IPS-18a (cell line): ENCODE measurements around the gene NHERF1.

Experiments
- H3K27ac ChIP-seq: one replicate; pipeline ENCODE4 v1.5.1; 2013; ENCODE audit warnings: low read length
- H3K27me3 ChIP-seq: one replicate; pipeline ENCODE4 v1.6.1; 2013; ENCODE audit warnings: mild to moderate bottlenecking, low read length; ENCODE audit not compliant: control insufficient read depth, insufficient read depth
- H3K36me3 ChIP-seq: one replicate; pipeline ENCODE4 v1.6.1; 2013; ENCODE audit warnings: low read depth, low read length; ENCODE audit not compliant: control insufficient read depth
- H3K4me1 ChIP-seq: one replicate; pipeline ENCODE4 v1.6.1; 2013; ENCODE audit warnings: low read depth, low read length; ENCODE audit not compliant: control insufficient read depth
- H3K4me3 ChIP-seq: one replicate; pipeline ENCODE4 v1.5.1; 2013; ENCODE audit warnings: low read length
- H3K9ac ChIP-seq: one replicate; pipeline ENCODE4 v1.6.1; 2013; ENCODE audit warnings: mild to moderate bottlenecking, low read length, moderate library complexity
- H3K9me3 ChIP-seq: one replicate; pipeline ENCODE4 v1.6.1; 2013; ENCODE audit warnings: low read depth, low read length; ENCODE audit not compliant: control insufficient read depth

Gene NHERF1

GRCh38 chr17:74780443-74781238 lies 32.2 kb downstream of the NHERF1 start:
- Histone ChIP-seq H3K36me3 (peaks cover 5% of the 10 kb centered on the region), H3K9me3 (no peaks in the 10 kb centered on the region), H3K4me1 (peaks cover 7% of the 10 kb centered on the region), H3K9ac (no peak overlapping the region), H3K4me3 (no peak overlapping the region), H3K27ac (no peak overlapping the region), H3K27me3 (no peaks in the 10 kb centered on the region)

GRCh38 chr17:74782571-74782970 lies 34.1 kb downstream of the NHERF1 start:
- no peak overlapping the region for H3K27ac ChIP-seq
- no peak overlapping the region for H3K9ac ChIP-seq
- peaks cover 7% of the 10 kb centered on the region for H3K4me1 ChIP-seq
- H3K4me3 ChIP-seq, result no peak overlapping the region
- no peaks in the 10 kb centered on the region for H3K27me3 ChIP-seq
- no peaks in the 10 kb centered on the region for H3K9me3 ChIP-seq
- peaks cover 5% of the 10 kb centered on the region for H3K36me3 ChIP-seq

DNA sequence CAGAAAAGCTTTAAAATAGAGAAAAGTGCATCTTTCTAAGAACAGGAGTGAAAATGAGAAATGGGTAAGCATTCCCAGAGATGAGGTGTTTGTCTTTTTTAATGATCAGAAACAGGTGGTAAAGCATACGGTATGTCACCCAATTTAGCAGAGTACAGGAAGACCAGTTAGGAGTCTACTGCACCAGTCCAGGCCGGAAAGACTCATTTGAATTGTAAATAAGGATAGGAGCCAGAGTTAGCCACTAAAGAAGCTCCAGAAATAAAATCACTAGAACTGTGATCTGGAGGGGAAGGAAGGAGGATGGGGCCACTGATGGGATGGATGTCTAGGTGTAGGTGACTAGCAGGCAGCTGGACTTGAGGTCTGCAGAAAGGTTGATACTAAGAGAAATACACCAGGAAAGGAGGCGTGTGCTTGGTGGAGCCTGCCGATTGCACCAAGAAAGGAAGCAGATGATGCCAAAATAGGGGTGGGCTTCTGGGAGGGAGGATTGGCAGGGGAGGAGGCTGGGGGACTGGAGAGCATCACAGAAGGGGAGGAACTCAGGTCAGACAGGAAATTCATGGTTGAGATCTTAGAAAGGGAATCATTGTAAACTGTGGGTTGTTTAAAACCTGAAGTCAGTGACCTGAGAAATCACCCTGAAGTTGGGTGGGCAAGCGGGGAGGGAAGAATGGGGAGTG lies 35.8 kb downstream of the NHERF1 start:
- H3K4me3 ChIP-seq, result no peak overlapping the region
- peaks cover 5% of the 10 kb centered on the region for H3K36me3 ChIP-seq

DNA sequence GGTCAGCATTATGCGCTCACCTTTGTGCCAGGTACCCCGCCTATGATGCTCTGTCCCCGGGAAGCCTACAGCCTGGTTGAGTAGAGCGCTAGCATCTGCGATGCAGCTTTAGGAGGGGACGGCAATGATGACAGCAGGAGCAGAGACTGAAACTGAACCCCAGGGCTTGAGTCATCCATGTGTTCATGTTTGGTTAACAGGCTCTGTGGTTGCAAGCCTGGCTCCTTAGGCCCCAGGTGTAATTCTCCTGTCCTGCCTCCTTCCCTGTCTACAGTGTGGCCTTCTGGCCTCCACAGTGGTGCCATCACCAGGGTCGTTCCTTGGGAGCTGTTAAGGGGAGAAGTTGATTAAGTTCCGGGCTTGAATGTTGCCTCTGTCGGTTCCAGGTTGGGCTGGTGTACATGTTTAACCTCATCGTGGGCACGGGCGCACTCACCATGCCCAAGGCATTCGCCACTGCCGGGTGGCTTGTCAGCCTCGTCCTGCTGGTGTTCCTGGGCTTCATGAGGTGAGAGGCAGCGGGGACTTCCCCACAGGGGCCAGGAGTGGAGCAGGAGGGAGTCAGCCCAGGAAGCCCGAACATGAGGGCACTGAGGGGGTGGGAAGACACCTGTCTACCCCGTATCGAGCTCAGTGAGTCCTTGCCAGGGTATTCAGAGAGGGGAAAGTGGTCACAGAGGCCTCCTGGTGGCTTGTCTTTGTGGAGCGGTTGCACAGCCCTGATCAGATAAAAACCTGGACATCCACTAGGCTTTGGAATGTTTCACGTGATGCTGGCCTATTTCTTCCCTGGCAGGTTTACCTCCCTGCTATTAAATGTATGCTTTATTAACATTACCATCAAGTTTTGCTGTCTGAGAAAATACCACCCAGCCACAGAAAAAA lies 36.9 kb downstream of the NHERF1 start:
- peaks cover 2% of the 10 kb centered on the region for H3K36me3 ChIP-seq
- no peaks in the 10 kb centered on the region for H3K27me3 ChIP-seq
- no peak overlapping the region for H3K4me3 ChIP-seq
- no peak overlapping the region for H3K27ac ChIP-seq
- H3K9me3 ChIP-seq, result no peaks in the 10 kb centered on the region
- no peak overlapping the region for H3K9ac ChIP-seq
- H3K4me1 ChIP-seq, result peaks cover 7% of the 10 kb centered on the region

More for the DNA sequence above, 35.8 kb downstream of the NHERF1 start:
- Histone ChIP-seq H3K27me3 (no peaks in the 10 kb centered on the region), H3K9ac (no peak overlapping the region), H3K9me3 (no peaks in the 10 kb centered on the region), H3K4me1 (peaks cover 7% of the 10 kb centered on the region), H3K27ac (no peak overlapping the region)

GRCh38 chr17:74785981-74786360 lies 37.5 kb downstream of the NHERF1 start:
- no peak overlapping the region for H3K9ac ChIP-seq
- H3K36me3 ChIP-seq, result no peaks in the 10 kb centered on the region

DNA sequence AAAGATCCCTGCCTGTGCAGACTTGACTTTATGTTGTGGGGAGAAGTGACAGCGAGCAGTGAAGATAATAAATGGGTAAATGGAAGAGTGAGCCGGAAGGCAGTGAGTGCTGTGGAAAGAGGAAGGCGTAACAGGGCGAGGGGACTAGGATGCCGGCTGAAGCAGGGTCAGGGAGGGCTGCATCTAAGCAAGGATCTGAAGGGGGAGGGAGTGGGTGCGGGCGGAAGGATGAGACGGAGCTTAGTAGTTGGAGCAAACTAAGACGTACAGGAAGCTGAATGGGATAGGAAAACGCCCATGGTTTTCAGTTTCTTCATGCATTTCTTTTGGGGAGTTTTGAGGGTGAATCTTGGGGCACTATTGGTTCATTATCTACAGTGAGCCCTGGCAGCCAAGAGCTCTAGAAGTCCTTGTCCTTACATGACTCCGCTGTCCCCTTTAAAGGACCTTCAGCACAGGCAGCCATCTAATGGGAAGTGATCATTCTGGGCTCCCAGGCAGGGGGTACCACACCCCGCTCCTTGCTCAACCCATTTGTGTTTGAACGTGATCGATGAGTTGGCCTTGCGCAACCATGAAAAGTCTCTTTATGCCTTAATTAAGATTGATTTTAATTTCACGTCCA lies 38.1 kb downstream of the NHERF1 start:
- Histone ChIP-seq H3K36me3 (no peaks in the 10 kb centered on the region), H3K4me3 (no peak overlapping the region), H3K9ac (no peak overlapping the region)

More at GRCh38 chr17:74785981-74786360, 37.5 kb downstream of the NHERF1 start:
- no peak overlapping the region for H3K4me3 ChIP-seq
- no peak overlapping the region for H3K27ac ChIP-seq
- peaks cover 7% of the 10 kb centered on the region for H3K4me1 ChIP-seq
- H3K9me3 ChIP-seq, result no peaks in the 10 kb centered on the region
- no peaks in the 10 kb centered on the region for H3K27me3 ChIP-seq

DNA sequence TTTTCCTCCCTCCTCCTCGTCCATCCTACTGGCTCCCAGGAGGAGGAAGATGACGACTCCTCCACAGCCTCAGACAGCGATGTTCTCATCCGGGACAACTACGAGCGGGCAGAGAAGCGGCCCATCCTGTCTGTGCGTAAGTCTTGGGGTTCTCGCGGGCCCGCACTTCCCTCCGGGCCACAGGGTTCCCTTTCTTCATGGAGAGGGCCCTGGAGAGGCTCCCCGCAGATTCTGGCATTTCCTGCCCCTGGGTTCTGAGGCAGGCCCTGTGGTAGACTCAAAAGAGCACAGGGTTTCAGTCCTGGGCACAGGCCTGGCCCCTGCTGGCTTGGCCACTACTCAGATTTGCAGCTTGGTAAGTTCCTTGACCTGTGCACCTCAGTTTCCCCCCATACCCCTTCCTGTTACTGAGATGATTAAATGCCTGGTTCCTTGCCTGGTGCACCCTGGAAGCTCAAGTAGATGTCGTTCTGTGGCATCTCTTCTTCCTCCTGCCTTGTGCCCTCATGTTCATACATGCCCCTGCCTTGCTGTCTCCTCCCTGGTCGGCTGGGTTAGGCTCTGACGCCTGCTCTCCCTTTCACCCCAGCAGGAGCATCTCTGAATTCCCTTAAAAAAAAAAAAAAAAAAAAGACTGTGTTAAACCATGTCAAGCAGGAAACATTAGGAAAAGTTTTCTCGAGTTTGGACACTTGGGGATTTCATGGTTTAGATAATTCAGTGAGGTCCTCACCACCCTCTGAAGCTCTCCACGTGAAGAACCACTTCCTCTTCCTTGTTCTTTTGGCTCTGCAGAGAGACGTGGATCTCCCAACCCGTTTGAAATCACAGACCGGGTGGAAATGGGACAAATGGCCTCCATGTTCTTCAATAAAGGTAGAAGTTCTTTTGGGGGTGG lies 42.0 kb downstream of the NHERF1 start:
- Histone ChIP-seq H3K27ac (no peak overlapping the region), H3K9ac (no peak overlapping the region), H3K4me3 (no peak overlapping the region), H3K36me3 (peaks cover 14% of the 10 kb centered on the region), H3K9me3 (no peaks in the 10 kb centered on the region), H3K4me1 (no peaks in the 10 kb centered on the region), H3K27me3 (no peaks in the 10 kb centered on the region)

More for the DNA sequence above, 38.1 kb downstream of the NHERF1 start:
- Histone ChIP-seq H3K27ac (no peak overlapping the region), H3K9me3 (no peaks in the 10 kb centered on the region), H3K27me3 (no peaks in the 10 kb centered on the region), H3K4me1 (peaks cover 7% of the 10 kb centered on the region)

GRCh38 chr17:74792586-74793105 lies 44.2 kb downstream of the NHERF1 start:
- H3K27me3 ChIP-seq, result no peaks in the 10 kb centered on the region
- H3K27ac ChIP-seq, result no peak overlapping the region
- H3K36me3 ChIP-seq, result peaks cover 18% of the 10 kb centered on the region
- no peak overlapping the region for H3K9ac ChIP-seq
- no peaks in the 10 kb centered on the region for H3K9me3 ChIP-seq
- H3K4me1 ChIP-seq, result no peaks in the 10 kb centered on the region
- no peak overlapping the region for H3K4me3 ChIP-seq

DNA sequence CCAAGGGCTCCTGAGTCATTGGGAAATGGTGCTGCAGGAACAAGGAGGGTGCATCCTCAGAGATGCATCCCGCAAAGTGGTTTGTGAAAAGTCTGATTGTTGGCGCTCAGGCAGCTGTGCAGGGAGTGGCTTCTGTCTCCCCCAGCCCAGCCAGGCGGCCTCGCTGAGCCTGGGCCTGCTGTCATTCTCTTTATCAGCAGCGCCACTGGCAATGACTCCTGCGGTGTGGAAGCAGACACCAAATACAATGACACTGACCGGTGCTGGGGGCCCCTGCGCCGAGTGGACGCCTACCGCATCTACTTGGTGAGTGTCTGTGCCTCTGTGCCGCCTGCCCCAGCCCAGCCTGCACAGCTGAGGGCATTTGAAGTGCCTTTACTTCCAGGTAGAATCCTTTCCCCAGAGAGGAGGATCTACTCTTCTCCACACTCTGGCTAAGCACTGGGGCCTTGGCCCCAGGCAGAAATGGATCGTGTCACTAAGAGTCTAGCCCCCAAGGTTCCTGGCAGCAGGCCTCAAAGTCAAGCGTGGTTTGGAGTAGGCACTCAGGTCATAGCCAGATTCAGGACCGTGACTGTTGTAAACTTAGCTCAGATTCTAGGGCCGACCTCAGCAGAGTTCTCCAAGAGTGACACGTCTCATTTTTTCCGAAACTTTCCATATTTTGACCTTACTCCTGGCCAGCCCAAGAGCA lies 47.0 kb downstream of the NHERF1 start:
- no peak overlapping the region for H3K4me3 ChIP-seq
- H3K36me3 ChIP-seq, result peaks cover 32% of the 10 kb centered on the region
- no peak overlapping the region for H3K27ac ChIP-seq
- H3K27me3 ChIP-seq, result no peaks in the 10 kb centered on the region
- no peak overlapping the region for H3K9ac ChIP-seq
- H3K9me3 ChIP-seq, result no peaks in the 10 kb centered on the region
- H3K4me1 ChIP-seq, result no peaks in the 10 kb centered on the region

GRCh38 chr17:74796211-74796610 lies 47.8 kb downstream of the NHERF1 start:
- H3K36me3 ChIP-seq, result peaks cover 33% of the 10 kb centered on the region
- no peak overlapping the region for H3K9ac ChIP-seq
- no peaks in the 10 kb centered on the region for H3K4me1 ChIP-seq
- H3K27ac ChIP-seq, result no peak overlapping the region
- H3K9me3 ChIP-seq, result no peaks in the 10 kb centered on the region
- H3K27me3 ChIP-seq, result no peaks in the 10 kb centered on the region
- H3K4me3 ChIP-seq, result no peak overlapping the region
